ENCODE measurements around the gene PKMYT1. TPM values are rescaled to one million over a fixed set of nuclear protein-coding genes. Genes with fewer than 3 reads are reported as not detected.
A peak's percentile ranks its signal among the peaks of the same experiment; 100 is the strongest.

PKMYT1 gene
- total and polyA plus RNA-seq, 9 of the 15 experiments (the other 6 are each of a cell fraction or from before 2014, with no cell fraction given) = 8.7 to 201 (median 37.8) TPM

DNA sequence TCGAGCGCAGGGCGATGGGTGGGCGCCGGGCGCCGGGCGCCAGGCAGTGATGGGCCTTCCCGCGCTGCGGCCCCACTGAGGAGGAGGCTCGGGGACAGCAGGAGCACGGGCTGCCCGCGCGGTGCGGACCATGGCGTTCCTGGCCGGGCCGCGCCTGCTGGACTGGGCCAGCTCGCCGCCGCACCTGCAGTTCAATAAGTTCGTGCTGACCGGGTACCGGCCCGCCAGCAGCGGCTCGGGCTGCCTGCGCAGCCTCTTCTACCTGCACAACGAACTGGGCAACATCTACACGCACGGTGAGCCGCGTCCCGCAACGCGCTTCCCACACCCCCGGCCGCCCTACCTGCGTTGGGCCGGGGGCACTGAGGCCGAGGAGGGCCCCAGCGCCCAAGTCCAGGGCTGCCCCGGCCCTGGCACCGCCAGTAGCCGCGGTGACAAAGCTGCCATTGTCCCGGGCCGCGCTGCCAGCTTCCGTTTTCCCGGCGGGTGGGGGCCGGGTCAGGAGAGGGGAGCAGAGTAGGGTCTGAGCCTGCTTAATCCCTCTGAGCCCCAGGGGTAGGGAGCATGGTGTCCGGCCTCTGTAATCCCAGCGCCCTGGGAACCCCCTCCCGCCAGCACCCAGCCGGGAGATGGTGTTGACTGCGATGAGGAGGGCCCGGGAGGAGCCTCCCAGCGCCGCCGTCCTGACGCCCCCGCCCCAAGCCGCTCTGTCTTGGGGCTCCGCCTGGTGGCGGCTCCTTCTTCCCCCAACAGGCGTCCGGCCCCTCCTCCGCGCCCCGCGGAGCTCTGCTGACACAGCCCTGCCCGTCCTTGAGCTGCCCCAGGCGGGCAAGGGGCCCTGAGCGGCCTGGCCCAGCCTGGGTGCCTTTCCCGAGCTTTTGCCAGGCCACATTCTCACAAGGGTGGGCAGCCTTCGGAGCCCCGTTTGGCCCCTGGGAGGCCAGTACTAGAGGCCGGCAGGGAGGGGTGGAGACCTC, 10.4 kb downstream of the PKMYT1 start (continued):
- TF ChIP-seq, protein P1, sequence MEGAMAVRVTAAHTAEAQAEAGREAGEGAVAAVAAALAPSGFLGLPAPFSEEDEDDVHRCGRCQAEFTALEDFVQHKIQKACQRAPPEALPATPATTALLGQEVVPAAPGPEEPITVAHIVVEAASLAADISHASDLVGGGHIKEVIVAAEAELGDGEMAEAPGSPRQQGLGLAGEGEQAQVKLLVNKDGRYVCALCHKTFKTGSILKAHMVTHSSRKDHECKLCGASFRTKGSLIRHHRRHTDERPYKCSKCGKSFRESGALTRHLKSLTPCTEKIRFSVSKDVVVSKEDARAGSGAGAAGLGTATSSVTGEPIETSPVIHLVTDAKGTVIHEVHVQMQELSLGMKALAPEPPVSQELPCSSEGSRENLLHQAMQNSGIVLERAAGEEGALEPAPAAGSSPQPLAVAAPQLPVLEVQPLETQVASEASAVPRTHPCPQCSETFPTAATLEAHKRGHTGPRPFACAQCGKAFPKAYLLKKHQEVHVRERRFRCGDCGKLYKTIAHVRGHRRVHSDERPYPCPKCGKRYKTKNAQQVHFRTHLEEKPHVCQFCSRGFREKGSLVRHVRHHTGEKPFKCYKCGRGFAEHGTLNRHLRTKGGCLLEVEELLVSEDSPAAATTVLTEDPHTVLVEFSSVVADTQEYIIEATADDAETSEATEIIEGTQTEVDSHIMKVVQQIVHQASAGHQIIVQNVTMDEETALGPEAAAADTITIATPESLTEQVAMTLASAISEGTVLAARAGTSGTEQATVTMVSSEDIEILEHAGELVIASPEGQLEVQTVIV (CRISPR knock-in tag; IDR thresholded peaks at IDR 0.05; ENCODE audit: borderline replicate concordance) = no peak
- TF ChIP-seq SMC3 (conservative IDR thresholded peaks at IDR 0.05; ENCODE audit: insufficient read depth, low read depth, low read length) (peak; percentile 30; the same call in 1 of the 2 replicates), KAT7 (CRISPR knock-in tag; IDR thresholded peaks at IDR 0.05; ENCODE audit: borderline replicate concordance) (peak; percentile 62; the same call in 1 of the 2 replicates), ZNF436 (CRISPR knock-in tag; IDR thresholded peaks at IDR 0.05) (no peak), MBD2 (IDR thresholded peaks at IDR 0.05; ENCODE audit: borderline replicate concordance, low read depth) (no peak), SIRT6 (IDR thresholded peaks at IDR 0.05; ENCODE audit: low read depth, low read length) (no peak), BRD9 (IDR thresholded peaks at IDR 0.05; ENCODE audit: low read depth, partially characterized antibody) (no peak), POLR2B (IDR thresholded peaks at IDR 0.05; ENCODE audit: low read depth, partially characterized antibody) (peak; percentile 45), TCF3 (CRISPR knock-in tag; IDR thresholded peaks at IDR 0.05) (no peak), HNRNPLL (IDR thresholded peaks at IDR 0.05; ENCODE audit: low read depth, low read length, poor library complexity, severe bottlenecking) (peak; percentile 9), L3MBTL2 (IDR thresholded peaks at IDR 0.05) (no peak), ZBTB49 (CRISPR knock-in tag; IDR thresholded peaks at IDR 0.05; ENCODE audit: borderline replicate concordance) (no peak), NR2C1 (IDR thresholded peaks at IDR 0.05) (no peak), NR2C1 (tag; IDR thresholded peaks at IDR 0.05) (no peak), CLOCK (CRISPR knock-in tag; IDR thresholded peaks at IDR 0.05; ENCODE audit: borderline replicate concordance) (no peak), TEAD1 (CRISPR knock-in tag; IDR thresholded peaks at IDR 0.05) (peak in 1 of 2 experiments; percentile 45; a peak in 1 of 4 replicates)
- TF ChIP-seq, protein P2, sequence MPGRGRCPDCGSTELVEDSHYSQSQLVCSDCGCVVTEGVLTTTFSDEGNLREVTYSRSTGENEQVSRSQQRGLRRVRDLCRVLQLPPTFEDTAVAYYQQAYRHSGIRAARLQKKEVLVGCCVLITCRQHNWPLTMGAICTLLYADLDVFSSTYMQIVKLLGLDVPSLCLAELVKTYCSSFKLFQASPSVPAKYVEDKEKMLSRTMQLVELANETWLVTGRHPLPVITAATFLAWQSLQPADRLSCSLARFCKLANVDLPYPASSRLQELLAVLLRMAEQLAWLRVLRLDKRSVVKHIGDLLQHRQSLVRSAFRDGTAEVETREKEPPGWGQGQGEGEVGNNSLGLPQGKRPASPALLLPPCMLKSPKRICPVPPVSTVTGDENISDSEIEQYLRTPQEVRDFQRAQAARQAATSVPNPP (IDR thresholded peaks at IDR 0.05; ENCODE audit: borderline replicate concordance, insufficient read depth, insufficient read length) = no peak
